Body of pancreas (tissue), 4 donors: ENCODE results near the gene MICALL1.

Source experiments
- CTCF ChIP-seq, 7 experiments: fragments of 450-650 bp in 4 of 7; fragments of 200-600 bp in 3 of 7; sonication (generic) in 3 of 7; IDR thresholded peaks; one replicate each; pipeline ENCODE4 v1.5.1; 2016 to 2019; ENCODE audit warnings: antibody characterized with exemption in 7 of 7
- POLR2A ChIP-seq, 3 donors: fragments of 450-650 bp; IDR thresholded peaks; one replicate each; pipeline ENCODE4 v1.6.1; 2016; ENCODE audit warnings: antibody characterized with exemption in 3 of 3, mild to moderate bottlenecking in 2 of 3

- TF ChIP-seq POLR2A (IDR thresholded peaks at IDR 0.05), result no peak
- TF ChIP-seq CTCF (IDR thresholded peaks at IDR 0.05), result no peak
These were observed 12.6 kb downstream of the MICALL1 start for GRCh38 chr22:37918580-37919270.
